D341Med (cell line): ENCODE data around the gene AMIGO2.

ENCODE experiments used
- DNase-seq: peaks from one replicate; pipeline ENCODE4 v3.0.0; 2012; ENCODE audit warnings: low spot score

Gene AMIGO2

GRCh38 chr12:47033789-47034555 is 45.8 kb downstream of the AMIGO2 start:
- DNase-seq: no peak

GRCh38 chr12:47033081-47033480 is 46.7 kb downstream of the AMIGO2 start:
- no peak for DNase-seq

- DNase-seq: no peak
Observed at GRCh38 chr12:47032644-47033043, 47.1 kb downstream of the AMIGO2 start.

- no peak for DNase-seq
Observed at GRCh38 chr12:47029903-47030302, 49.9 kb downstream of the AMIGO2 start.

- DNase-seq: no peak
Observed at GRCh38 chr12:47028981-47029708, 50.6 kb downstream of the AMIGO2 start.

GRCh38 chr12:47028186-47028585 is 51.6 kb downstream of the AMIGO2 start:
- no peak for DNase-seq
